ENCODE results near the gene CTNNBL1.

GRCh38 chr20:37807471-37808232 is 113.8 kb downstream of the CTNNBL1 start:
- no peak for TF ChIP-seq POLR2A (IDR thresholded peaks at IDR 0.05; ENCODE audit: low read depth)
- no peak for TF ChIP-seq CTCF (IDR thresholded peaks at IDR 0.05)

Data from esophagus muscularis mucosa (tissue), 3 donors.